Uterus (tissue), 2 donors: ENCODE data around the gene CCDC148.
A peak's percentile ranks its signal among the peaks of the same experiment; 100 is the strongest.

Experiments
- POLR2A ChIP-seq, 2 donors: fragments of 450-650 bp; IDR thresholded peaks; one replicate each; pipeline ENCODE4 v1.6.1; 2016; ENCODE audit warnings: antibody characterized with exemption in 2 of 2, mild to moderate bottlenecking in 1 of 2, moderate library complexity in 1 of 2
- TF ChIP-seq, protein P1 (sequence below), 4 experiments: fragments of 200-600 bp in 2 of 4; fragments of 450-650 bp in 2 of 4; sonication (generic) in 2 of 4; IDR thresholded peaks; one replicate each; pipeline ENCODE4 v1.5.1; 2016 to 2019; ENCODE audit warnings: antibody characterized with exemption in 4 of 4, mild to moderate bottlenecking in 2 of 4, moderate library complexity in 1 of 4

DNA sequence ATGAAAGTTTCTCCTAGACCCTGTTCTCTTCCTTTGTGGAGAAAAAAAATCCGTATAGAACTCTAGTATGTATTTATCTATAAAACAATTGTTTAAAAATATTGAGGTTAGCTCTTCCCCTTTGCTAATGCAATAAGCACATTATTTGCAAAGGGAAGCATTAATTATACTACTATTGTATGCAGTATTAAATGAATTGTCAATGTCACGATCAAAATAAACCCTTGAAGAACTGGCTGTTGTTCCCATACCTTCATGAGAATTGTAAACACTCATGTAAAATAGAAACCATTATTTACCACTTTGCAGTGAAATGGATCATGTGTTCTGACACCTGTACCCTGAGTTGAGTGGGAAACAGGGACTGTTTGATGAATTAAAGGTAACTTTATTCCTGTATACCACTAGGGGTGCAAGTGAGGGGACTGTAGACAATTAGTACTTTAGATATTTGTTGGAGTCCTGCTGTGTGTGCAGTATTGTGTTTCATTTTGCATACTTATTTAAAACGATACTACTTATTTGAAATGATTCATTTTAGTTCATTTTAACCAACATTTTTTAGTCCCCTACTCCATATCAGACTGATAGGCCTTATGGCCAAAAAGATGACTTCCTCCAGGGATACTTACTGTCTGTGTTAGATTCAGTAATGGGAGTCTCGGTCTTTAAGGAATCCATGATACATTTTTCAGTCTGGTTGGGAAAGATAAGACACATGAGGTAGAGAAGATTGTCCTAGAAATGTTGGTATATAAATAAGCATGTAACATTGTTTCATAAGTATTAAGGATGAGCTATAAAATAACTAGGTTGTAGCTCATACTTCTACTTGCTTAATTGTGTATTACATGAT is 8.1 kb upstream of the CCDC148 start:
- TF ChIP-seq, protein P1, sequence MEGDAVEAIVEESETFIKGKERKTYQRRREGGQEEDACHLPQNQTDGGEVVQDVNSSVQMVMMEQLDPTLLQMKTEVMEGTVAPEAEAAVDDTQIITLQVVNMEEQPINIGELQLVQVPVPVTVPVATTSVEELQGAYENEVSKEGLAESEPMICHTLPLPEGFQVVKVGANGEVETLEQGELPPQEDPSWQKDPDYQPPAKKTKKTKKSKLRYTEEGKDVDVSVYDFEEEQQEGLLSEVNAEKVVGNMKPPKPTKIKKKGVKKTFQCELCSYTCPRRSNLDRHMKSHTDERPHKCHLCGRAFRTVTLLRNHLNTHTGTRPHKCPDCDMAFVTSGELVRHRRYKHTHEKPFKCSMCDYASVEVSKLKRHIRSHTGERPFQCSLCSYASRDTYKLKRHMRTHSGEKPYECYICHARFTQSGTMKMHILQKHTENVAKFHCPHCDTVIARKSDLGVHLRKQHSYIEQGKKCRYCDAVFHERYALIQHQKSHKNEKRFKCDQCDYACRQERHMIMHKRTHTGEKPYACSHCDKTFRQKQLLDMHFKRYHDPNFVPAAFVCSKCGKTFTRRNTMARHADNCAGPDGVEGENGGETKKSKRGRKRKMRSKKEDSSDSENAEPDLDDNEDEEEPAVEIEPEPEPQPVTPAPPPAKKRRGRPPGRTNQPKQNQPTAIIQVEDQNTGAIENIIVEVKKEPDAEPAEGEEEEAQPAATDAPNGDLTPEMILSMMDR (IDR thresholded peaks at IDR 0.05), result peak in 2 of 4 experiments; percentile 5 to 27
- no peak for TF ChIP-seq POLR2A (IDR thresholded peaks at IDR 0.05)
